GM18498 (cell line): Measurements from ENCODE around the gene LGALS1.
"Not testable (repeated sequence)": the region's sequence is repeated elsewhere in the genome, so short reads cannot be mapped to it uniquely, and the experiment has no call there.

Source experiments
- ATAC-seq: cut with Tn5 transposase; IDR thresholded peaks from one replicate; pipeline ENCODE4 v1.9.1; 2021; ENCODE audit warnings: mild to moderate bottlenecking, moderate library complexity; ENCODE audit not compliant: unreplicated experiment

LGALS1 gene

GRCh38 chr22:37639070-37639760 lies 36.2 kb upstream of the LGALS1 start, which contains the start of gene SH3BP1:
SH3BP1 (plus strand) TSS chr22:37639669; CDS start chr22:37639788, 119 bp downstream.
- ATAC-seq = no peak

- ATAC-seq = no peak
Observed at GRCh38 chr22:37639771-37640590, 35.5 kb upstream of the LGALS1 start.

GRCh38 chr22:37640591-37641560 lies 34.6 kb upstream of the LGALS1 start:
- no peak for ATAC-seq

DNA sequence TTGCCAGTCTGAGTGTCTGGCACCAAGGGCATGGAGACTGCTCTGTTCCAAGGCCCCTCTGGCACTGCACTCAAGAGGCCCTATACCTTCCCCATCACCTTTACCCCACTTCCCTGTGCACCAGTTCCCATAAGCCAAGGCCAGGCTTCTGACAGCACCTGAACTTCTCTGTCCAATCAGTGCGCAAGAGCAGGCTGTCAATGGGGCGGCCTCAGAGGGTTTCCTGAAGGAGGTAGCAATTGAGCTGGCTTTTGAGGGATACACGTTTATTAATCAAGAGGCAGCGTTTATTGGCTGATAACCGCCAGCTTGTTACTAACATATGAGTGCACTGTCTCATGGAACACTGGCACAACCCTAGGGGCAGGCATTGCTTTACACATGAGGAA lies 33.9 kb upstream of the LGALS1 start:
- no peak for ATAC-seq

- no peak for ATAC-seq
Observed at GRCh38 chr22:37643225-37643847, 32.1 kb upstream of the LGALS1 start.

GRCh38 chr22:37647317-37647716 lies 28.1 kb upstream of the LGALS1 start:
- no peak for ATAC-seq

DNA sequence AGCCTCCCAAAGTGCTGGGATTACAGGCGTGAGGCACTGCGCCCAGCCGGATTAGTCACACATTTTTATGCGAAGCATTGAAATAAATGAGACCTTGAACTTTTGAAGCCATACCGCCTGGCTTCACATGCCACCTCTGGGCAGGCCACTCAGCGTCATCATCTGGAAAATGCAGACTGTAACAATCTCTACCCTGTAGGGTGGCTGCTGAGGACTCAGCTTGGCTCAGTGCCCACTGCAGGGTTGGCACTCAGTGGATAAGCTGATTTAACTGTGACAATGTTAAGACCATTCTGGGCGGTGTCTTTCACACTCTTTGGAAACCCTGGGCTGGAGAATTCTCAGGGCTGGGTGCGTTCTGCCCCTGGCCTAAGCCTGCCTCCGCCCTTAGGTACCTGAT lies 27.5 kb upstream of the LGALS1 start:
- ATAC-seq = no peak

- no peak for ATAC-seq
Observed at GRCh38 chr22:37650463-37651136, 24.8 kb upstream of the LGALS1 start.

- ATAC-seq = no peak
Observed at GRCh38 chr22:37654563-37655251, 20.7 kb upstream of the LGALS1 start.

GRCh38 chr22:37655252-37655563 lies 20.2 kb upstream of the LGALS1 start:
- no peak for ATAC-seq

DNA sequence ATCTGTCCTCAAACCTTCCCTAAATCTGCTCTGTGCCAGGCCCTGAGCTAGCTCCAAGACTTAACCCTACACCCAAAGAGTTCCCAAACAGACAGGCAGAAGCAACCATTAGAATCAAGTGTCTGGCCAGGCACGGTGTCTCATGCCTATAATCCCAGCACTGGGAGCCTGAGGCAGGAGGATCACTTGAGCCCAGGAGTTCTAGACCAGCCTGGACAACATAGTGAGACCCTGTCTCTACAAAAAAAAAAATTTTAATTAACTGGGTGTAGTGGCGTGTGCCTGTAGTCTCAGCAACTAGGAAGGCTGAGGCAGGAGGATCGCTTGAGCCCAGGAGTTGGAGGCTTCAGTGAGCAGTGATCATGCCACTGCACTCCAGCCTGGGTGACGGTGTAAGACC lies 18.9 kb upstream of the LGALS1 start:
- not testable (repeated sequence) for ATAC-seq

DNA sequence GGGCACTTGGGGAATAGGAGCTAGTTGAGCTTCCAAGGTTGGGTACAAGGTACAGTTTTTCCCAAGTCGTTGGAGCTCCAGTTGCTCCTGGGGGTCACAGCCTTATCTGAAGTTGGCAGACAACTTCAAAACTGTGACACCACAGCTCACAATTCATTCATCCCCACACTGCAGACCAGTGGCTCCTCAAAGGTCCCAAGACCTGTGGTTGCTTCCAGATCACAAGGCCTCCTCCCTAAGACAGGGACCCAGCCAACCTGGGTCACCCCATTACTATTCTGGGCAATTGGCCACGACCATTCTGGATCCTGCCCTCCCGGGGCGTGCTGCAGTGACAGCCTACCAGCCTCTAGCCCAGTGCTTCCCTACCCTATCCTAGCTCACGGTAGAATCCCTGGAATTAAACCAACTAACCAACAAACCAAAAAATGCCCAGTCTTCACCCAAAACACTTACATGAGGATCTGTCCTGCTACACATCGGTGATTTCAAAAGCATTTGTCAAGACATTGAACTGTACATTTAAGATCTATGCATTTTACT lies 17.8 kb upstream of the LGALS1 start:
- ATAC-seq = no peak

- peak; percentile 82 for ATAC-seq
Observed at GRCh38 chr22:37658133-37659065, 17.0 kb upstream of the LGALS1 start, which contains the start of gene PDXP. PDXP (plus strand) TSS chr22:37658723; CDS start chr22:37658783, 60 bp downstream.

GRCh38 chr22:37659066-37659896 lies 16.2 kb upstream of the LGALS1 start:
- ATAC-seq = peak; percentile 18

DNA sequence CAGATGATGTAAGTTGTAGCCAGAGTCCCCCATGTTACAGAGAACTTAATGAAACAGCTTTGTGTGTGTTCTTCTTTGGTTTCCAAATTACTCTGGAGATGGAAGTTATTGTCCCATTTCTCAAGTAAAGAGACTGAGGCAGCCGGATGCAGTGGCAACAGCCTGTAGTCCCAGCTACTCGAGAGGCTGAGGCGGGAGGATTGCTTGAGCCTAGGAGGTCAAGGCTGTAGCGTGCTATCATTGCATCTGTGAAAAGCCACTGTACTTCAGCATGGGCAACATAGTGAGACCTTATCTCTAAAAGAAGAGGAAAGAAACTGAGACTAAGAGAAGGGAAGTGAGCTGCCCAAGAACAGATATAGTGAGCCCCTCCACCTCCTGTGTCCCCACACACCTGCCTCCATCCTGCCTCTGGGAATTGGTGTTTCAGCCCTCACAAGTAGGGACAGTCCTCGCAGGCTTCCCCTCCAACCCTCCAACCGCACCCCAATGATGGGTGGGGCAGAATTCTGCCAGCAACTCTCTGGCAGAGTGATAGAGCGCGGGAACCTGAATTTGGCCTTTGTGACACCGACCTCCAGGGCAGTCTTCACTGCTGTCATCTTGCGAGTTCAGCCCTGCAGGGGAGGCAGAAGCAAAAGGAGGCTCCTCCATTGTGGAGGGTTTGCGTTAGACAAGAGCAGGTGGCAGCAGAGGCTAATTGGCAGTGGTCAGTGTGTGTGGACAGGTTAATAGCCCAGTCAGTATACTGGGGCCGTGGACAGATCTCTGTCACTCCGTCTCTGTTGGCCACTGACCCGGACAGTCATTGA lies 15.3 kb upstream of the LGALS1 start:
- no peak for ATAC-seq

DNA sequence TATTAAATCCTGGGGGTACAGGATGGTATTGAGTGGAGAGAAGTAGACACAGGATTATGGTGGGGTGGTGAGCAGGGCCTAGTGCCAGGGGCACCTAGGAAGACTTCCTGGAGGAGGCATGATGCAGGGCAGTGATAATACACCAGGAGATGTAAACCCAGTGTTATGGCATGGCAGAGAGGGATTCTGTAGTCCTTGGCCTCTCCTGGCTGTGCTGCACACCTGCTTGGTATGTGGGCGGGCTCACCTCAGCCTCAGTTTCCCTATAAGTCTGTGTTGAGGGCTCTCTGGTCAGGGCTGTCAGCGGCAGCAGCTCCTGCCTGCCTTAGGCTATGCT lies 14.8 kb upstream of the LGALS1 start:
- no peak for ATAC-seq
